HepG2 (cell line): ENCODE measurements around the gene VPS13D. TPM values are rescaled to one million over a fixed set of nuclear protein-coding genes. Genes with fewer than 3 reads are reported as not detected.

Source experiments
- ATAC-seq: fragments of 200-7000 bp; cut with Tn5 transposase; 3 replicates; pipeline ENCODE4 v1.9.1; 2020; ENCODE audit warnings: mild to moderate bottlenecking, moderate library complexity
- BruUV-seq: library from RNA; stranded (reverse); fragments of 400-500 nt; replicated peaks from 2 replicates; lab custom pipeline; 2021; lab: Mats Ljungman, UMichigan
- CTCF ChIA-PET: fragments of 300-600 bp; formaldehyde crosslinking; extraction: SDS; loops from one replicate; lab custom pipeline; 2021; ENCODE audit warnings: low total read pairs, inconsistent platforms, low intra/inter-chr PET ratio; lab: Yijun Ruan, JAX
- POLR2A ChIA-PET: fragments of 350-600 bp; sonication (Branson Sonifier 250); formaldehyde crosslinking; loops from one replicate; lab custom pipeline; 2020; ENCODE audit warnings: antibody characterized with exemption, inconsistent platforms; lab: Yijun Ruan, JAX
- DNase-seq: peaks from one replicate; pipeline ENCODE4 v3.0.0-alpha.2; 2015; ENCODE audit warnings: low spot score
- FAIRE-seq: peaks from 3 replicates; lab custom pipeline; 2011; peaks lifted over from hg19 to GRCh38; lab: Jason Lieb, UNC
- H2AFZ ChIP-seq: one replicate; pipeline ENCODE4 v1.6.1; 2011; ENCODE audit warnings: low read length, inconsistent platforms
- H3K27ac ChIP-seq: fragments of 300-600 bp; 3 replicates; pipeline ENCODE4 v1.8.0; 2011; ENCODE audit warnings: mixed run types, mild to moderate bottlenecking, mixed read lengths, low read length, inconsistent platforms; ENCODE audit not compliant: insufficient read depth; ENCODE audit errors: extremely low read length
- H3K27me3 ChIP-seq, 2 experiments: fragments of 200-600 bp in 1 of 2; 2 replicates in 1 of 2; 3 replicates in 1 of 2; pipeline versions ENCODE4 v1.6.0 to v1.8.0; 2011; ENCODE audit warnings: low read length in 2 of 2, mild to moderate bottlenecking in 2 of 2, moderate library complexity in 2 of 2, inconsistent platforms in 1 of 2; ENCODE audit not compliant: insufficient read depth in 2 of 2, control insufficient read depth in 1 of 2
- H3K36me3 ChIP-seq, 2 experiments: fragments of 200-600 bp in 1 of 2; replicated peaks in 1 of 2; 2 replicates in 1 of 2; 3 replicates in 1 of 2; pipeline versions ENCODE4 v1.5.1 to v1.8.0; 2011; ENCODE audit warnings: low read length in 2 of 2, inconsistent platforms in 1 of 2; ENCODE audit not compliant: insufficient read depth in 2 of 2, control insufficient read depth in 1 of 2
- H3K4me1 ChIP-seq: 2 replicates; pipeline ENCODE4 v1.5.1; 2012; ENCODE audit warnings: low read length, inconsistent platforms; ENCODE audit not compliant: insufficient read depth
- H3K4me2 ChIP-seq: 2 replicates; pipeline ENCODE4 v1.6.0; 2011; ENCODE audit warnings: low read depth, low read length, inconsistent platforms
- H3K4me3 ChIP-seq, 3 experiments: fragments of 200-600 bp in 1 of 3; sonication (generic), shearing (Covaris generic) in 1 of 3; replicated peaks in 1 of 3; 2 replicates each; pipeline ENCODE4 v1.5.1; 2011 to 2016; ENCODE audit warnings: low read length in 3 of 3, inconsistent platforms in 2 of 3, low read depth in 2 of 3, mild to moderate bottlenecking in 2 of 3, control low read depth in 1 of 3, mixed read lengths in 1 of 3; ENCODE audit not compliant: insufficient read depth in 1 of 3
- H3K79me2 ChIP-seq: one replicate; pipeline ENCODE4 v1.6.1; 2011; ENCODE audit warnings: low read length, inconsistent platforms; ENCODE audit not compliant: insufficient read depth
- H3K9ac ChIP-seq: 2 replicates; pipeline ENCODE4 v1.6.0; 2011; ENCODE audit warnings: mild to moderate bottlenecking, low read depth, low read length, inconsistent platforms; ENCODE audit not compliant: insufficient read depth
- H3K9me3 ChIP-seq: 2 replicates; pipeline ENCODE4 v1.5.1; 2012; ENCODE audit warnings: mild to moderate bottlenecking, low read length
- H4K20me1 ChIP-seq: 2 replicates; pipeline ENCODE4 v1.6.0; 2011; ENCODE audit warnings: inconsistent platforms, mild to moderate bottlenecking, low read length, moderate library complexity; ENCODE audit not compliant: insufficient read depth
- AGO2 ChIP-seq: fragments of 200-400 bp; formaldehyde crosslinking; optimal IDR thresholded peaks from 2 replicates; pipeline ENCODE3; 2017; ENCODE audit warnings: mild to moderate bottlenecking, low read depth, low read length, moderate library complexity
- ETV5 ChIP-seq: IDR thresholded peaks from 2 replicates; pipeline ENCODE4 v1.6.1; 2018; ENCODE audit warnings: missing biosample characterization, missing genetic modification reagents, inconsistent platforms, borderline replicate concordance
- KDM5A ChIP-seq: fragments of 200-600 bp; sonication (generic); IDR thresholded peaks from 2 replicates; pipeline ENCODE4 v1.7.0; 2018; ENCODE audit warnings: antibody characterized with exemption, mild to moderate bottlenecking, low read length, borderline replicate concordance
- MED1 ChIP-seq: sonication (generic); formaldehyde crosslinking; IDR thresholded peaks from 2 replicates; pipeline ENCODE4 v1.4.0; 2020; ENCODE audit warnings: missing genetic modification reagents
- MLLT10 ChIP-seq: sonication (generic); formaldehyde crosslinking; IDR thresholded peaks from 2 replicates; pipeline ENCODE4 v1.4.0; 2020; ENCODE audit warnings: missing genetic modification reagents
- NRL ChIP-seq: sonication (generic); formaldehyde crosslinking; IDR thresholded peaks from 2 replicates; pipeline ENCODE4 v1.5.0; 2020; ENCODE audit warnings: missing genetic modification reagents, mild to moderate bottlenecking, moderate library complexity, borderline replicate concordance
- SIN3A ChIP-seq: IDR thresholded peaks from 2 replicates; pipeline ENCODE4 v1.6.1; 2011; ENCODE audit warnings: low read depth, mild to moderate bottlenecking, control low read depth, low read length, borderline replicate concordance
- SIX4 ChIP-seq: sonication (generic); formaldehyde crosslinking; IDR thresholded peaks from 2 replicates; pipeline ENCODE4 v1.4.0; 2020; ENCODE audit warnings: missing genetic modification reagents
- SRSF1 ChIP-seq: fragments of 200-400 bp; formaldehyde crosslinking; optimal IDR thresholded peaks from 2 replicates; pipeline ENCODE3; 2017; ENCODE audit warnings: mild to moderate bottlenecking, low read depth, low read length, moderate library complexity
- YY1 ChIP-seq: IDR thresholded peaks from 2 replicates; pipeline ENCODE4 v1.6.1; 2011; ENCODE audit warnings: low read length, low read depth, moderate library complexity, mild to moderate bottlenecking; ENCODE audit not compliant: insufficient read depth, insufficient replicate concordance
- ZFP41 ChIP-seq: sonication (generic); formaldehyde crosslinking; IDR thresholded peaks from 2 replicates; pipeline ENCODE4 v1.4.0; 2020; ENCODE audit warnings: mild to moderate bottlenecking, missing genetic modification reagents, borderline replicate concordance
- ZNF34 ChIP-seq: sonication (generic); formaldehyde crosslinking; IDR thresholded peaks from 2 replicates; pipeline ENCODE4 v1.4.0; 2020; ENCODE audit warnings: mild to moderate bottlenecking, missing genetic modification reagents, borderline replicate concordance
- WGBS: methylation state at CpG from one replicate; pipeline ENCODE4 v1.1.6; 2017; ENCODE audit warnings: low lambda C conversion rate; 5-methylcytosine and 5-hydroxymethylcytosine counted together
- in situ Hi-C: cut with HindIII; loops from 2 replicates; pipeline ENCODE4 v1.10.0; 2017; ENCODE audit warnings: low pct_unique_long_range_greater_than_20kb; ENCODE audit not compliant: extremely low pct_ligation_motif_present
- intact Hi-C: fragments of 100-400 bp; cut with micrococcal nuclease; formaldehyde crosslinking; loops from one replicate; pipeline ENCODE4 v1.10.0; 2022; ENCODE audit not compliant: unreplicated experiment
- polyA plus RNA-seq, 8 experiments: library from polyadenylated mRNA; depleted of rRNA in 3 of 8; stranded (reverse) in 7 of 8; unstranded in 1 of 8; fragments of >200 nt; fragmentation: Illumina TruSeq in 4 of 8; extraction: Trizol in 4 of 8; gene quantifications; 2 replicates each; pipeline versions ENCODE4 v1.2.1 to v1.2.3, GENCODE V29; 2011 to 2016; ENCODE audit warnings: low read depth in 4 of 8, missing spikeins in 1 of 8, mixed read lengths in 1 of 8; ENCODE audit not compliant: insufficient read depth in 1 of 8
- total RNA-seq, 5 experiments: library from RNA; depleted of rRNA; stranded (reverse); fragments of >200 nt; fragmentation: Illumina TruSeq; extraction: Trizol; gene quantifications; 2 replicates each; pipeline ENCODE4 v1.2.3, GENCODE V29; 2016; ENCODE audit warnings: low read depth in 1 of 5
- TF ChIP-seq, protein P1 (sequence below), 2 experiments: sonication (generic) in 1 of 2; formaldehyde crosslinking in 1 of 2; IDR thresholded peaks; 2 replicates each; pipeline versions ENCODE4 v1.4.0 to v1.6.1; 2018 to 2020; ENCODE audit warnings: missing genetic modification reagents in 2 of 2, borderline replicate concordance in 1 of 2, low read depth in 1 of 2, mild to moderate bottlenecking in 1 of 2, missing biosample characterization in 1 of 2
- TF ChIP-seq, protein P2 (sequence below): IDR thresholded peaks from 2 replicates; pipeline ENCODE4 v1.6.1; 2016; ENCODE audit warnings: low read depth, borderline replicate concordance
- TF ChIP-seq, protein P3 (sequence below): sonication (generic); formaldehyde crosslinking; IDR thresholded peaks from 2 replicates; pipeline ENCODE4 v1.5.0; 2020; ENCODE audit warnings: missing genetic modification reagents, mild to moderate bottlenecking, borderline replicate concordance
- TF ChIP-seq, protein P4 (sequence below): sonication (generic); formaldehyde crosslinking; IDR thresholded peaks from 2 replicates; pipeline ENCODE4 v1.9.0; 2021; ENCODE audit warnings: missing genetic modification reagents, borderline replicate concordance

The VPS13D gene
- total and polyA plus RNA-seq, 2 of the 13 experiments (the other 11 are each of a cell fraction or from before 2014, with no cell fraction given): 8.6 to 13.9 TPM

DNA sequence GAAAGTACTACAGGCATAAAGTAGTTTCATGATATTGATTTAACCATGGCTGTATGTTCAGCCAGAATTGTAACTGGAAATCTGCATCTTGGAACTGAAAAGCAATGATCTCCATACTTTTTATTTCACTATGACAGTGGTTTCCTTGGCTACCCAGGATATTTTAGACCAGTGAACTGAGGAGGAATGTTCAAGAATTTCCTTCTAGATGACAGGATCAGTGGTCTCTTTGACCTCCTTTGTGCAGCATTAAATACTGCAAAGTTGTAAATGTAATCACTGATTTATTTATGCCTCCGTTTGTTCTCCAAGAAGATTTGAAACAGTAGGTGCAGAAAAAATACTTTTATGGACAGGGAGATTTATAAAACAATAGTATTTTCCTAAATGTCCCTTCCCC lies 39.5 kb downstream of the VPS13D start:
- intact Hi-C loops: no loop called here
- no peak for ATAC-seq

More for the DNA sequence above, 39.5 kb downstream of the VPS13D start:
- POLR2A ChIA-PET: no interaction called here
- Histone ChIP-seq H3K27me3 (no peaks in the 10 kb centered on the region), H4K20me1 (no peaks in the 10 kb centered on the region), H3K9me3 (no peaks in the 10 kb centered on the region), H3K4me2 (no peak overlapping the region), H2AFZ (no peak overlapping the region), H3K4me1 (no peaks in the 10 kb centered on the region), H3K36me3 (peaks cover 4 to 19% of the 10 kb centered on the region in 2 experiments; a peak in 3 of 5 replicates), H3K4me3 (no peak overlapping the region), H3K79me2 (no peaks in the 10 kb centered on the region), H3K27ac (no peak overlapping the region), H3K9ac (no peak overlapping the region)
- TF ChIP-seq AGO2 (no peak), SIX4 (CRISPR knock-in tag) (no peak), ZNF34 (CRISPR knock-in tag) (no peak), MED1 (no peak), YY1 (no peak), MLLT10 (no peak), ETV5 (CRISPR knock-in tag) (no peak), KDM5A (no peak), SRSF1 (no peak), SIN3A (no peak), ZFP41 (CRISPR knock-in tag) (no peak), NRL (CRISPR knock-in tag) (no peak)
- TF ChIP-seq, protein P1, sequence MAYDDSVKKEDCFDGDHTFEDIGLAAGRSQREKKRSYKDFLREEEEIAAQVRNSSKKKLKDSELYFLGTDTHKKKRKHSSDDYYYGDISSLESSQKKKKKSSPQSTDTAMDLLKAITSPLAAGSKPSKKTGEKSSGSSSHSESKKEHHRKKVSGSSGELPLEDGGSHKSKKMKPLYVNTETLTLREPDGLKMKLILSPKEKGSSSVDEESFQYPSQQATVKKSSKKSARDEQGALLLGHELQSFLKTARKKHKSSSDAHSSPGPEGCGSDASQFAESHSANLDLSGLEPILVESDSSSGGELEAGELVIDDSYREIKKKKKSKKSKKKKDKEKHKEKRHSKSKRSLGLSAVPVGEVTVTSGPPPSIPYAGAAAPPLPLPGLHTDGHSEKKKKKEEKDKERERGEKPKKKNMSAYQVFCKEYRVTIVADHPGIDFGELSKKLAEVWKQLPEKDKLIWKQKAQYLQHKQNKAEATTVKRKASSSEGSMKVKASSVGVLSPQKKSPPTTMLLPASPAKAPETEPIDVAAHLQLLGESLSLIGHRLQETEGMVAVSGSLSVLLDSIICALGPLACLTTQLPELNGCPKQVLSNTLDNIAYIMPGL (CRISPR knock-in tag; IDR thresholded peaks at IDR 0.05; ENCODE audit: borderline replicate concordance in 1 of 2, low read depth in 1 of 2): no peak
- TF ChIP-seq, protein P2, sequence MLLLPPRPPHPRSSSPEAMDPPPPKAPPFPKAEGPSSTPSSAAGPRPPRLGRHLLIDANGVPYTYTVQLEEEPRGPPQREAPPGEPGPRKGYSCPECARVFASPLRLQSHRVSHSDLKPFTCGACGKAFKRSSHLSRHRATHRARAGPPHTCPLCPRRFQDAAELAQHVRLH (CRISPR knock-in tag): no peak
- TF ChIP-seq, protein P3, sequence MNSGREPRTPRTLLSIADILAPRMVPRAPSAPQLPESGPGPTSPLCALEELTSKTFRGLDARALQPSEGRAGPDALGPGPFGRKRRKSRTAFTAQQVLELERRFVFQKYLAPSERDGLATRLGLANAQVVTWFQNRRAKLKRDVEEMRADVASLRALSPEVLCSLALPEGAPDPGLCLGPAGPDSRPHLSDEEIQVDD (CRISPR knock-in tag): no peak
- TF ChIP-seq, protein P4, sequence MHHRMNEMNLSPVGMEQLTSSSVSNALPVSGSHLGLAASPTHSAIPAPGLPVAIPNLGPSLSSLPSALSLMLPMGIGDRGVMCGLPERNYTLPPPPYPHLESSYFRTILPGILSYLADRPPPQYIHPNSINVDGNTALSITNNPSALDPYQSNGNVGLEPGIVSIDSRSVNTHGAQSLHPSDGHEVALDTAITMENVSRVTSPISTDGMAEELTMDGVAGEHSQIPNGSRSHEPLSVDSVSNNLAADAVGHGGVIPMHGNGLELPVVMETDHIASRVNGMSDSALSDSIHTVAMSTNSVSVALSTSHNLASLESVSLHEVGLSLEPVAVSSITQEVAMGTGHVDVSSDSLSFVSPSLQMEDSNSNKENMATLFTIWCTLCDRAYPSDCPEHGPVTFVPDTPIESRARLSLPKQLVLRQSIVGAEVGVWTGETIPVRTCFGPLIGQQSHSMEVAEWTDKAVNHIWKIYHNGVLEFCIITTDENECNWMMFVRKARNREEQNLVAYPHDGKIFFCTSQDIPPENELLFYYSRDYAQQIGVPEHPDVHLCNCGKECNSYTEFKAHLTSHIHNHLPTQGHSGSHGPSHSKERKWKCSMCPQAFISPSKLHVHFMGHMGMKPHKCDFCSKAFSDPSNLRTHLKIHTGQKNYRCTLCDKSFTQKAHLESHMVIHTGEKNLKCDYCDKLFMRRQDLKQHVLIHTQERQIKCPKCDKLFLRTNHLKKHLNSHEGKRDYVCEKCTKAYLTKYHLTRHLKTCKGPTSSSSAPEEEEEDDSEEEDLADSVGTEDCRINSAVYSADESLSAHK (CRISPR knock-in tag): no peak
- CTCF ChIA-PET: no interaction called here
- FAIRE-seq: no peak
- BruUV-seq: no TSS peak
- DNase-seq: no peak
- in situ Hi-C loops: no loop called here
- 93% methylated on average over 1 of the region's 1 CpG for WGBS
